GM23338 (cell line): ENCODE measurements around the gene EP300. TPM values are rescaled to one million over a fixed set of nuclear protein-coding genes. Genes with fewer than 3 reads are reported as not detected.

Experiments used
- ATAC-seq: fragments of 200-7000 bp; cut with Tn5 transposase; 3 replicates; pipeline ENCODE4 v1.9.1; 2020
- DNase-seq: peaks from one replicate; pipeline ENCODE4 v3.0.0-alpha.2; 2015; ENCODE audit warnings: low spot score
- H2AFZ ChIP-seq: fragments of 200-600 bp; sonication (generic); 2 replicates; pipeline ENCODE4 v1.8.0; 2016; ENCODE audit warnings: antibody characterized with exemption, mild to moderate bottlenecking, moderate library complexity
- H3F3A ChIP-seq: fragments of 200-600 bp; sonication (generic); replicated peaks from 2 replicates; pipeline ENCODE4 v1.8.0; 2017; ENCODE audit warnings: antibody characterized with exemption, mixed run types, low read depth
- H3K27ac ChIP-seq: fragments of 200-600 bp; sonication (generic); 2 replicates; pipeline ENCODE4 v1.6.1; 2016; ENCODE audit warnings: low read depth
- H3K27me3 ChIP-seq: fragments of 200-600 bp; sonication (generic); 2 replicates; pipeline ENCODE4 v1.8.0; 2016; ENCODE audit warnings: mild to moderate bottlenecking, mixed run types, moderate library complexity; ENCODE audit not compliant: insufficient read depth
- H3K36me3 ChIP-seq: fragments of 200-600 bp; sonication (generic); 2 replicates; pipeline ENCODE4 v1.8.0; 2016; ENCODE audit warnings: mild to moderate bottlenecking; ENCODE audit not compliant: insufficient read depth
- H3K4me1 ChIP-seq: fragments of 200-600 bp; sonication (generic); 2 replicates; pipeline ENCODE4 v1.8.0; 2016; ENCODE audit warnings: mild to moderate bottlenecking, moderate library complexity; ENCODE audit not compliant: insufficient read depth
- H3K4me2 ChIP-seq: fragments of 200-600 bp; sonication (generic); 2 replicates; pipeline ENCODE4 v1.7.1; 2017; ENCODE audit warnings: mixed run types
- H3K4me3 ChIP-seq: fragments of 200-600 bp; sonication (generic); 2 replicates; pipeline ENCODE4 v1.6.1; 2016; ENCODE audit warnings: mixed run types
- H3K79me2 ChIP-seq: fragments of 200-600 bp; sonication (generic); replicated peaks from 2 replicates; pipeline ENCODE4 v1.8.0; 2017; ENCODE audit warnings: mild to moderate bottlenecking; ENCODE audit not compliant: insufficient read depth
- H3K9me2 ChIP-seq: fragments of 200-600 bp; sonication (generic); 2 replicates; pipeline ENCODE4 v1.8.0; 2017; ENCODE audit not compliant: insufficient read depth
- H4K20me1 ChIP-seq: fragments of 200-600 bp; sonication (generic); replicated peaks from 2 replicates; pipeline ENCODE4 v1.8.0; 2017; ENCODE audit warnings: mild to moderate bottlenecking; ENCODE audit not compliant: insufficient read depth
- H3K27ac Mint-ChIP-seq: 2 replicates; pipeline ENCODE4 v1.8.0; 2020; ENCODE audit warnings: inconsistent platforms, mild to moderate bottlenecking, moderate library complexity, mixed read lengths
- H3K27me3 Mint-ChIP-seq: 3 replicates; pipeline ENCODE4 v1.8.0; 2022; ENCODE audit warnings: low read depth, mild to moderate bottlenecking, moderate library complexity, mixed read lengths, inconsistent platforms; ENCODE audit not compliant: insufficient read depth, poor library complexity
- H3K36me3 Mint-ChIP-seq: 3 replicates; pipeline ENCODE4 v1.8.0; 2021; ENCODE audit warnings: low read depth, mild to moderate bottlenecking, inconsistent platforms, moderate library complexity, mixed read lengths
- H3K4me1 Mint-ChIP-seq: 3 replicates; pipeline ENCODE4 v1.8.0; 2020; ENCODE audit warnings: mild to moderate bottlenecking, inconsistent platforms, mixed read lengths
- H3K4me3 Mint-ChIP-seq: 3 replicates; pipeline ENCODE4 v1.8.0; 2021; ENCODE audit warnings: moderate library complexity, mild to moderate bottlenecking, inconsistent platforms, mixed read lengths
- H3K9me3 Mint-ChIP-seq: 3 replicates; pipeline ENCODE4 v1.8.0; 2020; ENCODE audit warnings: moderate library complexity, mild to moderate bottlenecking, inconsistent platforms, mixed read lengths
- CREB1 ChIP-seq: fragments of 250-450 bp; sonication (Bioruptor Pico); IDR thresholded peaks from 2 replicates; pipeline ENCODE4 v1.5.0; 2020; ENCODE audit warnings: low read depth, mild to moderate bottlenecking, moderate library complexity
- CTCF ChIP-seq, 2 experiments: fragments of 200-600 bp in 1 of 2; sonication (generic) in 1 of 2; conservative IDR thresholded peaks; 2 replicates each; pipeline versions ENCODE4 v1.5.1 to v1.6.1; 2016 to 2017; ENCODE audit warnings: antibody characterized with exemption in 2 of 2, low read depth in 2 of 2, mild to moderate bottlenecking in 2 of 2, moderate library complexity in 1 of 2
- ETS1 ChIP-seq: IDR thresholded peaks from 2 replicates; pipeline ENCODE4 v1.6.1; 2016; ENCODE audit warnings: antibody characterized with exemption
- EZH2 ChIP-seq: fragments of 200-600 bp; sonication (generic); IDR thresholded peaks from one replicate; pipeline ENCODE4 v1.8.0; 2017; ENCODE audit warnings: antibody characterized with exemption, mild to moderate bottlenecking, low read depth; ENCODE audit not compliant: unreplicated experiment
- EZH2phosphoT487 ChIP-seq: fragments of 200-600 bp; sonication (generic); IDR thresholded peaks from one replicate; pipeline ENCODE4 v1.8.1; 2018; ENCODE audit warnings: antibody characterized with exemption; ENCODE audit not compliant: unreplicated experiment
- JUNB ChIP-seq: IDR thresholded peaks from one replicate; pipeline ENCODE4 v1.6.1; 2016; ENCODE audit warnings: antibody characterized with exemption; ENCODE audit not compliant: unreplicated experiment
- NANOG ChIP-seq: IDR thresholded peaks from 2 replicates; pipeline ENCODE4 v1.6.1; 2016; ENCODE audit warnings: antibody characterized with exemption, borderline replicate concordance
- POLR2AphosphoS5 ChIP-seq: IDR thresholded peaks from 2 replicates; pipeline ENCODE4 v1.6.1; 2016; ENCODE audit warnings: antibody characterized with exemption, low read depth
- ZNF114 ChIP-seq: fragments of 250-450 bp; sonication (Bioruptor Pico); IDR thresholded peaks from 2 replicates; pipeline ENCODE4 v1.5.0; 2020; ENCODE audit warnings: mild to moderate bottlenecking, moderate library complexity
- ZNF331 ChIP-seq: fragments of 250-450 bp; sonication (Bioruptor Pico); IDR thresholded peaks from 2 replicates; pipeline ENCODE4 v1.5.0; 2020; ENCODE audit warnings: low read depth, mild to moderate bottlenecking, moderate library complexity
- polyA plus RNA-seq: library from polyadenylated mRNA; unstranded; fragments of >200 nt; fragmentation: Nextera tagmentation; extraction: Ambion mirVana; gene quantifications from 2 replicates; pipeline ENCODE4 v1.2.1, GENCODE V29; 2016
- total RNA-seq: library from RNA; depleted of rRNA; stranded (reverse); fragments of >200 nt; shearing (Covaris generic); gene quantifications from 2 replicates; pipeline ENCODE4 v1.2.3, GENCODE V29; 2014
- TF ChIP-seq, protein P1 (sequence below): IDR thresholded peaks from one replicate; pipeline ENCODE4 v1.6.1; 2018; ENCODE audit warnings: antibody characterized with exemption; ENCODE audit not compliant: unreplicated experiment

Gene EP300
- total and polyA plus RNA-seq, 2 experiments from 2014 or later, result 40.7 to 129 TPM

DNA sequence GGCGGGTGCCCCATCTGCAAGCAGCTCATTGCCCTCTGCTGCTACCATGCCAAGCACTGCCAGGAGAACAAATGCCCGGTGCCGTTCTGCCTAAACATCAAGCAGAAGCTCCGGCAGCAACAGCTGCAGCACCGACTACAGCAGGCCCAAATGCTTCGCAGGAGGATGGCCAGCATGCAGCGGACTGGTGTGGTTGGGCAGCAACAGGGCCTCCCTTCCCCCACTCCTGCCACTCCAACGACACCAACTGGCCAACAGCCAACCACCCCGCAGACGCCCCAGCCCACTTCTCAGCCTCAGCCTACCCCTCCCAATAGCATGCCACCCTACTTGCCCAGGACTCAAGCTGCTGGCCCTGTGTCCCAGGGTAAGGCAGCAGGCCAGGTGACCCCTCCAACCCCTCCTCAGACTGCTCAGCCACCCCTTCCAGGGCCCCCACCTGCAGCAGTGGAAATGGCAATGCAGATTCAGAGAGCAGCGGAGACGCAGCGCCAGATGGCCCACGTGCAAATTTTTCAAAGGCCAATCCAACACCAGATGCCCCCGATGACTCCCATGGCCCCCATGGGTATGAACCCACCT, 84.7 kb downstream of the EP300 start:
- peaks cover 92% of the 10 kb centered on the region for H3K36me3 Mint-ChIP-seq
- TF ChIP-seq ZNF114 (CRISPR knock-in tag) (no peak), EZH2 (no peak), ZNF331 (CRISPR knock-in tag) (no peak), CTCF (conservative IDR thresholded peaks at IDR 0.05; ENCODE audit: low read depth in 2 of 2) (no peak)
- no peaks in the 10 kb centered on the region; the same call in 1 of the 2 replicates for H3K4me1 ChIP-seq
- peaks cover 8% of the 10 kb centered on the region for H3K4me1 Mint-ChIP-seq
- peaks cover 47% of the 10 kb centered on the region for H3F3A ChIP-seq
- peaks cover 19% of the 10 kb centered on the region for H3K27me3 Mint-ChIP-seq
- ATAC-seq (no peak), DNase-seq (no peak)
- H3K79me2 ChIP-seq, result no peaks in the 10 kb centered on the region
- no peaks in the 10 kb centered on the region for H3K27me3 ChIP-seq
- H3K9me3 Mint-ChIP-seq, result peaks cover 10% of the 10 kb centered on the region; the same call in 2 of the 3 replicates
- H3K9me2 ChIP-seq, result no peaks in the 10 kb centered on the region
- no peak overlapping the region for H3K4me3 ChIP-seq
- no peak overlapping the region for H3K27ac Mint-ChIP-seq
- H3K36me3 ChIP-seq, result peaks cover 50% of the 10 kb centered on the region
- H3K4me3 Mint-ChIP-seq, result no peak overlapping the region
- no peak overlapping the region for H3K4me2 ChIP-seq
- no peak overlapping the region for H2AFZ ChIP-seq
- H4K20me1 ChIP-seq, result peaks cover 13% of the 10 kb centered on the region
- no peak overlapping the region for H3K27ac ChIP-seq

DNA sequence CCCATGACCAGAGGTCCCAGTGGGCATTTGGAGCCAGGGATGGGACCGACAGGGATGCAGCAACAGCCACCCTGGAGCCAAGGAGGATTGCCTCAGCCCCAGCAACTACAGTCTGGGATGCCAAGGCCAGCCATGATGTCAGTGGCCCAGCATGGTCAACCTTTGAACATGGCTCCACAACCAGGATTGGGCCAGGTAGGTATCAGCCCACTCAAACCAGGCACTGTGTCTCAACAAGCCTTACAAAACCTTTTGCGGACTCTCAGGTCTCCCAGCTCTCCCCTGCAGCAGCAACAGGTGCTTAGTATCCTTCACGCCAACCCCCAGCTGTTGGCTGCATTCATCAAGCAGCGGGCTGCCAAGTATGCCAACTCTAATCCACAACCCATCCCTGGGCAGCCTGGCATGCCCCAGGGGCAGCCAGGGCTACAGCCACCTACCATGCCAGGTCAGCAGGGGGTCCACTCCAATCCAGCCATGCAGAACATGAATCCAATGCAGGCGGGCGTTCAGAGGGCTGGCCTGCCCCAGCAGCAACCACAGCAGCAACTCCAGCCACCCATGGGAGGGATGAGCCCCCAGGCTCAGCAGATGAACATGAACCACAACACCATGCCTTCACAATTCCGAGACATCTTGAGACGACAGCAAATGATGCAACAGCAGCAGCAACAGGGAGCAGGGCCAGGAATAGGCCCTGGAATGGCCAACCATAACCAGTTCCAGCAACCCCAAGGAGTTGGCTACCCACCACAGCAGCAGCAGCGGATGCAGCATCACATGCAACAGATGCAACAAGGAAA, 85.4 kb downstream of the EP300 start:
- no peaks in the 10 kb centered on the region for H3K79me2 ChIP-seq
- no peak overlapping the region for H3K4me3 ChIP-seq
- peaks cover 43% of the 10 kb centered on the region for H3K36me3 ChIP-seq
- Mint-ChIP-seq H3K4me3 (no peak overlapping the region), H3K9me3 (peaks cover 16% of the 10 kb centered on the region; the same call in 2 of the 3 replicates), H3K4me1 (peaks cover 9% of the 10 kb centered on the region), H3K27me3 (peaks cover 19% of the 10 kb centered on the region), H3K27ac (no peak overlapping the region; the same call in 1 of the 2 replicates), H3K36me3 (peaks cover 89% of the 10 kb centered on the region)
- H2AFZ ChIP-seq, result no peak overlapping the region
- no peak overlapping the region for H3K27ac ChIP-seq
- H3K27me3 ChIP-seq, result no peaks in the 10 kb centered on the region
- DNase-seq (no peak), ATAC-seq (no peak)
- peaks cover 13% of the 10 kb centered on the region for H4K20me1 ChIP-seq
- peaks cover 45% of the 10 kb centered on the region for H3F3A ChIP-seq
- peaks cover 1% of the 10 kb centered on the region; the same call in 1 of the 2 replicates for H3K4me1 ChIP-seq
- no peaks in the 10 kb centered on the region for H3K9me2 ChIP-seq
- no peak overlapping the region for H3K4me2 ChIP-seq
- TF ChIP-seq ZNF331 (CRISPR knock-in tag) (no peak), ETS1 (no peak), EZH2phosphoT487 (no peak), NANOG (no peak), POLR2AphosphoS5 (no peak), ZNF114 (CRISPR knock-in tag) (no peak), EZH2 (no peak), JUNB (no peak), CREB1 (no peak)
- TF ChIP-seq, protein P1, sequence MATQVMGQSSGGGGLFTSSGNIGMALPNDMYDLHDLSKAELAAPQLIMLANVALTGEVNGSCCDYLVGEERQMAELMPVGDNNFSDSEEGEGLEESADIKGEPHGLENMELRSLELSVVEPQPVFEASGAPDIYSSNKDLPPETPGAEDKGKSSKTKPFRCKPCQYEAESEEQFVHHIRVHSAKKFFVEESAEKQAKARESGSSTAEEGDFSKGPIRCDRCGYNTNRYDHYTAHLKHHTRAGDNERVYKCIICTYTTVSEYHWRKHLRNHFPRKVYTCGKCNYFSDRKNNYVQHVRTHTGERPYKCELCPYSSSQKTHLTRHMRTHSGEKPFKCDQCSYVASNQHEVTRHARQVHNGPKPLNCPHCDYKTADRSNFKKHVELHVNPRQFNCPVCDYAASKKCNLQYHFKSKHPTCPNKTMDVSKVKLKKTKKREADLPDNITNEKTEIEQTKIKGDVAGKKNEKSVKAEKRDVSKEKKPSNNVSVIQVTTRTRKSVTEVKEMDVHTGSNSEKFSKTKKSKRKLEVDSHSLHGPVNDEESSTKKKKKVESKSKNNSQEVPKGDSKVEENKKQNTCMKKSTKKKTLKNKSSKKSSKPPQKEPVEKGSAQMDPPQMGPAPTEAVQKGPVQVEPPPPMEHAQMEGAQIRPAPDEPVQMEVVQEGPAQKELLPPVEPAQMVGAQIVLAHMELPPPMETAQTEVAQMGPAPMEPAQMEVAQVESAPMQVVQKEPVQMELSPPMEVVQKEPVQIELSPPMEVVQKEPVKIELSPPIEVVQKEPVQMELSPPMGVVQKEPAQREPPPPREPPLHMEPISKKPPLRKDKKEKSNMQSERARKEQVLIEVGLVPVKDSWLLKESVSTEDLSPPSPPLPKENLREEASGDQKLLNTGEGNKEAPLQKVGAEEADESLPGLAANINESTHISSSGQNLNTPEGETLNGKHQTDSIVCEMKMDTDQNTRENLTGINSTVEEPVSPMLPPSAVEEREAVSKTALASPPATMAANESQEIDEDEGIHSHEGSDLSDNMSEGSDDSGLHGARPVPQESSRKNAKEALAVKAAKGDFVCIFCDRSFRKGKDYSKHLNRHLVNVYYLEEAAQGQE, result no peak
